Suprapubic skin (tissue), 3 donors: ENCODE results near the gene BAIAP2L1.

ENCODE experiments used
- CTCF ChIP-seq, 2 donors: fragments of 200-600 bp in 1 of 2; fragments of 450-650 bp in 1 of 2; sonication (generic) in 1 of 2; IDR thresholded peaks; one replicate each; pipeline ENCODE4 v1.5.1; 2016 to 2019; ENCODE audit warnings: antibody characterized with exemption in 2 of 2, mild to moderate bottlenecking in 1 of 2, moderate library complexity in 1 of 2
- EP300 ChIP-seq: sonication (generic); formaldehyde crosslinking; IDR thresholded peaks from one replicate; pipeline ENCODE4 v1.6.1; 2017; ENCODE audit warnings: antibody characterized with exemption

DNA sequence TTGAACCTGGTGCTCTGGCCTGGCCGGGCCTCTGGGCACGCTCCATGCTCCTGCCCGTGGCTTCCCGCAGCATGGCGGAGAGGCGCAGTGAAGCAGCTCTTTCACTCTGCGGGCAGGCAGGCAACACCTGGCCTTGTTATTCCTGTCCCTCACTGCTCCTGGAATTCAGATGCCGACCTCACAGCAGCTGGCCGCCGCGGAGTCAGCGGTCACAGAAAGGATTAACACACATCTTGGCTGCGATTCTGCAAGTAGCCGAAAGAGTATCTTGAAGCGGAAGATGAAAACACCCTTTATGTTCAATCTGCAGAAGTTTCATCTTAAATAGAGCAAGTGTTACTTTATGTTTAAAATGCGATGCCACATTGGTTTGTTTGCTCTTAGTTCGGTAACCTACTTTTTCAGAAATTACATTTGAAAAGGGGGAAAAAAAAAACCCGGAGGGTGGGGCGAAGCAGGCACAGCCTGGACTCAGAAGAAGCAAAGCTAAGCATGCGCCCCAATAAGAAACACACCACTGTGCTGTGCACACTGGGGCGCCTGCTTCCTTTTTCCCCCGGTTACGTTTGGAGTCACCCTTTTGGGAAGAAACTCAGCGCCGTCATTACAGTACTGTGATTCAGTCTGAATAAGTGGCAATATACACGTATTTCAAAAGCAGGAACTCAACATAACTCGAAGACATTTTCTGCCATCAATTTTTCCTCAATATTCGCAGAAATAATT, 77.1 kb downstream of the BAIAP2L1 start:
- TF ChIP-seq CTCF (IDR thresholded peaks at IDR 0.05) (no peak), EP300 (no peak)
